Epithelial cell of proximal tubule (primary cell): Measurements from ENCODE around the gene RNF2. TPM values are rescaled to one million over a fixed set of nuclear protein-coding genes. Genes with fewer than 3 reads are reported as not detected.

Experiments used
- DNase-seq: peaks from one replicate; pipeline ENCODE4 v3.0.0-alpha.2; 2011; ENCODE audit warnings: low read depth
- H3K4me3 ChIP-seq: 2 replicates; pipeline ENCODE4 v1.5.1; 2011; ENCODE audit warnings: low read depth, mild to moderate bottlenecking, low read length
- CTCF ChIP-seq: conservative IDR thresholded peaks from 2 replicates; pipeline ENCODE4 v1.5.1; 2012; ENCODE audit warnings: low read depth, mild to moderate bottlenecking, low read length
- total RNA-seq: library from RNA; depleted of rRNA; stranded (reverse); fragments of >200 nt; gene quantifications from 2 replicates; pipeline ENCODE4 v1.2.3, GENCODE V29; 2015

Gene RNF2
- total RNA-seq, 1 donor from 2014 or later: 12.3 TPM

- no peak overlapping the region for H3K4me3 ChIP-seq
- DNase-seq: no peak
- TF ChIP-seq CTCF: no peak
These were observed 4.3 kb downstream of the RNF2 start for GRCh38 chr1:185049670-185050069.

- no peak for DNase-seq
- H3K4me3 ChIP-seq: no peak overlapping the region
- no peak for TF ChIP-seq CTCF
These were observed 5.6 kb downstream of the RNF2 start for GRCh38 chr1:185050823-185051451.

- no peak for DNase-seq
- TF ChIP-seq CTCF: no peak
- no peak overlapping the region for H3K4me3 ChIP-seq
These were observed 7.8 kb downstream of the RNF2 start for GRCh38 chr1:185053204-185053603.

- no peak for DNase-seq
- H3K4me3 ChIP-seq: no peak overlapping the region
- TF ChIP-seq CTCF: no peak
These were observed 9.2 kb downstream of the RNF2 start for GRCh38 chr1:185054365-185055060.

- H3K4me3 ChIP-seq: no peak overlapping the region
- DNase-seq: no peak
- TF ChIP-seq CTCF: no peak
These were observed 12.8 kb downstream of the RNF2 start for GRCh38 chr1:185058110-185058509.

- H3K4me3 ChIP-seq: no peak overlapping the region
- no peak for TF ChIP-seq CTCF
- DNase-seq: no peak
These were observed 13.5 kb downstream of the RNF2 start for GRCh38 chr1:185058876-185059275.
